Endothelial cell of umbilical vein (primary cell): ENCODE results near the gene CACNA1C. TPM values are rescaled to one million over a fixed set of nuclear protein-coding genes. Genes with fewer than 3 reads are reported as not detected.

Experiments
- BruUV-seq: library from RNA; stranded (reverse); fragments of 400-500 nt; replicated peaks from 2 replicates; lab custom pipeline; 2021; lab: Mats Ljungman, UMichigan
- CTCF ChIA-PET: fragments of 300-600, 350-600 bp; sonication (Branson Sonifier 250); formaldehyde crosslinking; loops from one replicate; lab custom pipeline; 2021; ENCODE audit warnings: antibody characterized with exemption, inconsistent platforms; lab: Charles Lee
- POLR2A ChIA-PET: fragments of 300-600, 350-600 bp; sonication (Branson Sonifier 250); formaldehyde crosslinking; loops from one replicate; lab custom pipeline; 2021; ENCODE audit warnings: antibody characterized with exemption, inconsistent platforms; lab: Charles Lee
- DNase-seq: peaks from one replicate; pipeline ENCODE4 v3.0.0-alpha.2; 2011; ENCODE audit warnings: low read depth, low spot score
- FAIRE-seq: peaks from 2 replicates; lab custom pipeline; 2011; peaks lifted over from hg19 to GRCh38; lab: Jason Lieb, UNC
- H2AFZ ChIP-seq: 2 replicates; pipeline ENCODE4 v1.6.0; 2012; ENCODE audit warnings: low read depth, low read length, control low read depth, inconsistent platforms
- H3K27ac ChIP-seq: 2 replicates; pipeline ENCODE4 v1.5.1; 2011; ENCODE audit warnings: low read depth, mild to moderate bottlenecking, control low read depth, low read length, moderate library complexity; ENCODE audit not compliant: insufficient read depth
- H3K27me3 ChIP-seq, 2 experiments: 2 replicates each; pipeline versions ENCODE4 v1.6.0 to v1.6.1; 2011; ENCODE audit warnings: low read length in 2 of 2, mixed read lengths in 1 of 2; ENCODE audit not compliant: control insufficient read depth in 2 of 2, insufficient read depth in 2 of 2
- H3K36me3 ChIP-seq, 2 experiments: 2 replicates in 1 of 2; 3 replicates in 1 of 2; pipeline ENCODE4 v1.5.1; 2011; ENCODE audit warnings: low read length in 2 of 2, mild to moderate bottlenecking in 1 of 2, moderate library complexity in 1 of 2; ENCODE audit not compliant: control insufficient read depth in 2 of 2, insufficient read depth in 2 of 2; ENCODE audit errors: extremely low read depth in 1 of 2
- H3K4me1 ChIP-seq: 3 replicates; pipeline ENCODE4 v1.5.1; 2011; ENCODE audit warnings: mild to moderate bottlenecking, low read length; ENCODE audit not compliant: control insufficient read depth, insufficient read depth; ENCODE audit errors: extremely low read depth
- H3K4me2 ChIP-seq: 2 replicates; pipeline ENCODE4 v1.6.1; 2011; ENCODE audit warnings: low read length, control low read depth, mixed read lengths; ENCODE audit not compliant: insufficient read depth
- H3K4me3 ChIP-seq, 3 experiments: fragments of 200-600 bp in 1 of 3; sonication (generic), shearing (Covaris generic) in 1 of 3; replicated peaks in 1 of 3; 2 replicates each; pipeline ENCODE4 v1.5.1; 2011 to 2016; ENCODE audit warnings: control low read depth in 3 of 3, low read length in 3 of 3, mild to moderate bottlenecking in 2 of 3, inconsistent platforms in 1 of 3, low read depth in 1 of 3, moderate library complexity in 1 of 3; ENCODE audit not compliant: insufficient read depth in 1 of 3
- H3K79me2 ChIP-seq: 2 replicates; pipeline ENCODE4 v1.6.0; 2012; ENCODE audit warnings: low read length, inconsistent platforms; ENCODE audit not compliant: control insufficient read depth, insufficient read depth
- H3K9ac ChIP-seq: replicated peaks from 2 replicates; pipeline ENCODE3; 2011; ENCODE audit warnings: low read length, control low read depth; ENCODE audit not compliant: insufficient read depth; ENCODE audit errors: extremely low read depth
- H3K9me1 ChIP-seq: replicated peaks from 3 replicates; pipeline ENCODE4 v1.6.0; 2011; ENCODE audit warnings: mild to moderate bottlenecking, low read length; ENCODE audit not compliant: control insufficient read depth, insufficient read depth; ENCODE audit errors: extremely low read depth
- H3K9me3 ChIP-seq: replicated peaks from 2 replicates; pipeline ENCODE4 v1.5.1; 2012; ENCODE audit warnings: low read length, inconsistent platforms; ENCODE audit not compliant: control insufficient read depth, insufficient read depth
- H4K20me1 ChIP-seq: replicated peaks from 2 replicates; pipeline ENCODE3; 2011; ENCODE audit warnings: mild to moderate bottlenecking, low read length; ENCODE audit not compliant: control insufficient read depth, insufficient read depth; ENCODE audit errors: extremely low read depth
- EZH2 ChIP-seq: IDR thresholded peaks from 2 replicates; pipeline ENCODE4 v1.6.1; 2012; ENCODE audit warnings: borderline replicate concordance, low read depth, mild to moderate bottlenecking, moderate library complexity, low read length, inconsistent platforms; ENCODE audit not compliant: severe bottlenecking
- FOS ChIP-seq: IDR thresholded peaks from 2 replicates; pipeline ENCODE4 v1.6.1; 2011; ENCODE audit warnings: mild to moderate bottlenecking, low read length, moderate library complexity, borderline replicate concordance; ENCODE audit not compliant: insufficient read depth
- JUN ChIP-seq: IDR thresholded peaks from 2 replicates; pipeline ENCODE4 v1.6.1; 2011; ENCODE audit warnings: borderline replicate concordance, low read depth; ENCODE audit not compliant: insufficient read length, insufficient read depth
- POLR2A ChIP-seq: IDR thresholded peaks from 2 replicates; pipeline ENCODE4 v1.6.1; 2012; ENCODE audit warnings: low read depth, mild to moderate bottlenecking, control low read depth, low read length
- dilution Hi-C: fragments of 300-500 bp; cut with MboI; formaldehyde crosslinking; loops from one replicate; pipeline ENCODE4 v1.15.0; 2019; ENCODE audit warnings: low sequenced_read_pairs; ENCODE audit not compliant: extremely low pct_ligation_motif_present
- intact Hi-C: fragments of 100-400 bp; cut with micrococcal nuclease; formaldehyde crosslinking; loops from one replicate; pipeline ENCODE4 v1.10.0; 2022
- polyA plus RNA-seq, 4 experiments: library from polyadenylated mRNA; depleted of rRNA in 3 of 4; stranded (reverse) in 3 of 4; unstranded in 1 of 4; fragments of >200 nt; gene quantifications; 2 replicates each; pipeline versions ENCODE4 v1.2.1 to v1.2.3, GENCODE V29; 2011 to 2012; ENCODE audit warnings: missing spikeins in 1 of 4
- total RNA-seq: library from RNA; stranded (reverse); gene quantifications from 2 replicates; pipeline ENCODE4 v1.2.3, GENCODE V29; 2021
- TF ChIP-seq, protein P1 (sequence below), 2 donors: IDR thresholded peaks; 1 replicate in 1 of 2; 2 replicates in 1 of 2; pipeline ENCODE4 v1.5.1; 2011; ENCODE audit warnings: low read length in 2 of 2, mild to moderate bottlenecking in 2 of 2, moderate library complexity in 2 of 2, control low read depth in 1 of 2, inconsistent platforms in 1 of 2, low read depth in 1 of 2; ENCODE audit not compliant: insufficient read depth in 1 of 2; ENCODE audit errors: extremely low read depth in 1 of 2

The CACNA1C gene
- total and polyA plus RNA-seq, 2 donors (not counting 3 experiments of a cell fraction or from before 2014, with no cell fraction given) = not detected

DNA sequence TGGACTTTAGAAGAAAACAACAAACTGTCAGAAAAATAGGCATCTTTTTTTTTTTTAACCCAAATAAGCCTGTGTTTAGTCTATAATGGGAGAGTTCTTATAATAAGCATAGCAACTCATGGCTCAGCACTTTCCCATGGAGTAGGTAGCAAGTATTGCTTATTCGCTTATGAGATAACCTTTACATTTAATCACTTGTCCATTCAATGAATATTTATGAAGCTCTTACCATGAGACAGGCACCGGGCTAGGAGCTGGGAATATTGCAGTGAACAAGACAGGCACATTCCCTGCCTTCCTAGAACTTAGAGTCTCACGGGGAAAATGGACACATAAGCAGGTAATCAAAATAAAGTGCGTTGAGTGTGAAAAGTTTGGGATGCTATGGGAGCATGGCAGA, 38.6 kb upstream of the CACNA1C start:
- Histone ChIP-seq H2AFZ (no peak overlapping the region), H3K4me1 (no peaks in the 10 kb centered on the region), H3K9me1 (no peaks in the 10 kb centered on the region), H3K27ac (no peak overlapping the region), H3K79me2 (no peaks in the 10 kb centered on the region), H3K4me2 (no peak overlapping the region), H3K9me3 (no peaks in the 10 kb centered on the region), H4K20me1 (no peaks in the 10 kb centered on the region), H3K9ac (no peak overlapping the region), H3K27me3 (peaks cover 8 to 10% of the 10 kb centered on the region in 2 experiments), H3K36me3 (no peaks in the 10 kb centered on the region), H3K4me3 (no peak overlapping the region)
- intact Hi-C loops (no loop called here), dilution Hi-C loops (no loop called here)
- FAIRE-seq (no peak), DNase-seq (no peak)
- TF ChIP-seq POLR2A (no peak), JUN (no peak), FOS (no peak), EZH2 (no peak)
- TF ChIP-seq, protein P1, sequence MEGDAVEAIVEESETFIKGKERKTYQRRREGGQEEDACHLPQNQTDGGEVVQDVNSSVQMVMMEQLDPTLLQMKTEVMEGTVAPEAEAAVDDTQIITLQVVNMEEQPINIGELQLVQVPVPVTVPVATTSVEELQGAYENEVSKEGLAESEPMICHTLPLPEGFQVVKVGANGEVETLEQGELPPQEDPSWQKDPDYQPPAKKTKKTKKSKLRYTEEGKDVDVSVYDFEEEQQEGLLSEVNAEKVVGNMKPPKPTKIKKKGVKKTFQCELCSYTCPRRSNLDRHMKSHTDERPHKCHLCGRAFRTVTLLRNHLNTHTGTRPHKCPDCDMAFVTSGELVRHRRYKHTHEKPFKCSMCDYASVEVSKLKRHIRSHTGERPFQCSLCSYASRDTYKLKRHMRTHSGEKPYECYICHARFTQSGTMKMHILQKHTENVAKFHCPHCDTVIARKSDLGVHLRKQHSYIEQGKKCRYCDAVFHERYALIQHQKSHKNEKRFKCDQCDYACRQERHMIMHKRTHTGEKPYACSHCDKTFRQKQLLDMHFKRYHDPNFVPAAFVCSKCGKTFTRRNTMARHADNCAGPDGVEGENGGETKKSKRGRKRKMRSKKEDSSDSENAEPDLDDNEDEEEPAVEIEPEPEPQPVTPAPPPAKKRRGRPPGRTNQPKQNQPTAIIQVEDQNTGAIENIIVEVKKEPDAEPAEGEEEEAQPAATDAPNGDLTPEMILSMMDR (IDR thresholded peaks at IDR 0.05; ENCODE audit: extremely low read depth in 1 of 2, insufficient read depth in 1 of 2, low read depth in 1 of 2, low read length in 2 of 2) = no peak
- no TSS peak for BruUV-seq
- ChIA-PET POLR2A (no interaction called here), CTCF (interaction anchor here (1.1 kb wide), 1 partner anchor 10 kb away, joined by 6 read pairs; the partner anchor contains the start of gene DCP1B)
